HepG2 (cell line): ENCODE measurements around the gene PLPPR3. TPM values are rescaled to one million over a fixed set of nuclear protein-coding genes. Genes with fewer than 3 reads are reported as not detected.
A peak's percentile ranks its signal among the peaks of the same experiment; 100 is the strongest.

Experiments
- CAMTA2 ChIP-seq: sonication (generic); formaldehyde crosslinking; IDR thresholded peaks from 2 replicates; pipeline ENCODE4 v1.4.0; 2020; ENCODE audit warnings: mild to moderate bottlenecking, missing genetic modification reagents, borderline replicate concordance
- CENPX ChIP-seq: sonication (generic); formaldehyde crosslinking; IDR thresholded peaks from 2 replicates; pipeline ENCODE4 v1.9.0; 2021; ENCODE audit warnings: mild to moderate bottlenecking, missing genetic modification reagents, moderate library complexity
- GABPB1 ChIP-seq: IDR thresholded peaks from 2 replicates; pipeline ENCODE4 v1.6.1; 2016; ENCODE audit warnings: mild to moderate bottlenecking, missing genetic modification reagents, moderate library complexity, missing compliant biosample characterization
- HNF1A ChIP-seq, 2 experiments: sonication (generic) in 1 of 2; formaldehyde crosslinking in 1 of 2; IDR thresholded peaks; 2 replicates each; pipeline versions ENCODE4 v1.4.0 to v1.6.1; 2016 to 2020; ENCODE audit warnings: borderline replicate concordance in 1 of 2, low read depth in 1 of 2, mild to moderate bottlenecking in 1 of 2, missing genetic modification reagents in 1 of 2
- HOXA3 ChIP-seq: sonication (generic); formaldehyde crosslinking; IDR thresholded peaks from 2 replicates; pipeline ENCODE4 v1.5.0; 2020; ENCODE audit warnings: missing genetic modification reagents
- LCORL ChIP-seq, 2 experiments: fragments of 450-650 bp in 1 of 2; sonication (generic) in 1 of 2; formaldehyde crosslinking in 1 of 2; IDR thresholded peaks; 2 replicates each; pipeline versions ENCODE4 v1.5.0 to v1.6.1; 2017 to 2020; ENCODE audit warnings: antibody characterized with exemption in 1 of 2, missing genetic modification reagents in 1 of 2
- MTF2 ChIP-seq: sonication (generic); formaldehyde crosslinking; IDR thresholded peaks from 2 replicates; pipeline ENCODE4 v1.5.0; 2020; ENCODE audit warnings: missing genetic modification reagents, borderline replicate concordance
- TAF1 ChIP-seq: sonication (generic); formaldehyde crosslinking; IDR thresholded peaks from 2 replicates; pipeline ENCODE4 v1.4.0; 2020; ENCODE audit warnings: missing genetic modification reagents
- WIZ ChIP-seq: sonication (generic); formaldehyde crosslinking; IDR thresholded peaks from 2 replicates; pipeline ENCODE4 v1.5.1; 2020; ENCODE audit warnings: mild to moderate bottlenecking, missing genetic modification reagents
- ZFP91 ChIP-seq: sonication (generic); formaldehyde crosslinking; IDR thresholded peaks from 2 replicates; pipeline ENCODE4 v1.9.0; 2022; ENCODE audit warnings: missing genetic modification reagents, mild to moderate bottlenecking, borderline replicate concordance
- ZNF180 ChIP-seq: sonication (generic); formaldehyde crosslinking; IDR thresholded peaks from 2 replicates; pipeline ENCODE4 v1.4.0; 2020; ENCODE audit warnings: low read depth, missing genetic modification reagents, borderline replicate concordance
- ZNF235 ChIP-seq: sonication (generic); formaldehyde crosslinking; IDR thresholded peaks from 2 replicates; pipeline ENCODE4 v1.8.1; 2023; ENCODE audit warnings: mild to moderate bottlenecking, missing genetic modification reagents, borderline replicate concordance
- ZNF296 ChIP-seq: sonication (generic); formaldehyde crosslinking; conservative IDR thresholded peaks from 2 replicates; pipeline ENCODE4 v1.5.0; 2020; ENCODE audit warnings: mild to moderate bottlenecking, missing genetic modification reagents
- ZNF451 ChIP-seq: sonication (generic); formaldehyde crosslinking; IDR thresholded peaks from 2 replicates; pipeline ENCODE4 v1.5.0; 2020; ENCODE audit warnings: mild to moderate bottlenecking, missing genetic modification reagents
- ZNF879 ChIP-seq: sonication (generic); formaldehyde crosslinking; IDR thresholded peaks from 2 replicates; pipeline ENCODE4 v1.8.1; 2023; ENCODE audit warnings: missing genetic modification reagents
- ZUFSP ChIP-seq: sonication (generic); formaldehyde crosslinking; IDR thresholded peaks from 2 replicates; pipeline ENCODE4 v1.9.0; 2021; ENCODE audit warnings: missing genetic modification reagents, mild to moderate bottlenecking, borderline replicate concordance
- polyA plus RNA-seq, 8 experiments: library from polyadenylated mRNA; depleted of rRNA in 3 of 8; stranded (reverse) in 7 of 8; unstranded in 1 of 8; fragments of >200 nt; fragmentation: Illumina TruSeq in 4 of 8; extraction: Trizol in 4 of 8; gene quantifications; 2 replicates each; pipeline versions ENCODE4 v1.2.1 to v1.2.3, GENCODE V29; 2011 to 2016; ENCODE audit warnings: low read depth in 4 of 8, missing spikeins in 1 of 8, mixed read lengths in 1 of 8; ENCODE audit not compliant: insufficient read depth in 1 of 8
- total RNA-seq, 5 experiments: library from RNA; depleted of rRNA; stranded (reverse); fragments of >200 nt; fragmentation: Illumina TruSeq; extraction: Trizol; gene quantifications; 2 replicates each; pipeline ENCODE4 v1.2.3, GENCODE V29; 2016; ENCODE audit warnings: low read depth in 1 of 5
- TF ChIP-seq, protein P1 (sequence below): sonication (generic); formaldehyde crosslinking; IDR thresholded peaks from 2 replicates; pipeline ENCODE4 v1.4.0; 2020; ENCODE audit warnings: mild to moderate bottlenecking, missing genetic modification reagents

Gene PLPPR3
- total and polyA plus RNA-seq, 2 of the 13 experiments (the other 11 are each of a cell fraction or from before 2014, with no cell fraction given): 0.07 to 0.16 TPM

- TF ChIP-seq ZNF235 (CRISPR knock-in tag) (no peak), MTF2 (peak; percentile 83; the same call in 1 of the 2 replicates), CAMTA2 (CRISPR knock-in tag) (no peak), ZFP91 (0 out of 2 replicates have a peak, but pooled peaks have one; percentile 46), ZNF180 (CRISPR knock-in tag) (no peak), CENPX (CRISPR knock-in tag) (no peak), ZNF451 (CRISPR knock-in tag) (no peak), ZUFSP (no peak), TAF1 (CRISPR knock-in tag) (0 out of 2 replicates have a peak, but pooled peaks have one; percentile 20), ZNF879 (CRISPR knock-in tag) (no peak), GABPB1 (CRISPR knock-in tag) (peak; percentile 21; the same call in 1 of the 2 replicates), HNF1A (IDR thresholded peaks at IDR 0.05; ENCODE audit: low read depth) (no peak), HNF1A (CRISPR knock-in tag; IDR thresholded peaks at IDR 0.05; ENCODE audit: borderline replicate concordance) (no peak), WIZ (CRISPR knock-in tag) (no peak), LCORL (IDR thresholded peaks at IDR 0.05) (no peak), LCORL (CRISPR knock-in tag; IDR thresholded peaks at IDR 0.05) (no peak), HOXA3 (CRISPR knock-in tag) (0 out of 2 replicates have a peak, but pooled peaks have one; percentile 10), ZNF296 (CRISPR knock-in tag) (no peak)
- TF ChIP-seq, protein P1, sequence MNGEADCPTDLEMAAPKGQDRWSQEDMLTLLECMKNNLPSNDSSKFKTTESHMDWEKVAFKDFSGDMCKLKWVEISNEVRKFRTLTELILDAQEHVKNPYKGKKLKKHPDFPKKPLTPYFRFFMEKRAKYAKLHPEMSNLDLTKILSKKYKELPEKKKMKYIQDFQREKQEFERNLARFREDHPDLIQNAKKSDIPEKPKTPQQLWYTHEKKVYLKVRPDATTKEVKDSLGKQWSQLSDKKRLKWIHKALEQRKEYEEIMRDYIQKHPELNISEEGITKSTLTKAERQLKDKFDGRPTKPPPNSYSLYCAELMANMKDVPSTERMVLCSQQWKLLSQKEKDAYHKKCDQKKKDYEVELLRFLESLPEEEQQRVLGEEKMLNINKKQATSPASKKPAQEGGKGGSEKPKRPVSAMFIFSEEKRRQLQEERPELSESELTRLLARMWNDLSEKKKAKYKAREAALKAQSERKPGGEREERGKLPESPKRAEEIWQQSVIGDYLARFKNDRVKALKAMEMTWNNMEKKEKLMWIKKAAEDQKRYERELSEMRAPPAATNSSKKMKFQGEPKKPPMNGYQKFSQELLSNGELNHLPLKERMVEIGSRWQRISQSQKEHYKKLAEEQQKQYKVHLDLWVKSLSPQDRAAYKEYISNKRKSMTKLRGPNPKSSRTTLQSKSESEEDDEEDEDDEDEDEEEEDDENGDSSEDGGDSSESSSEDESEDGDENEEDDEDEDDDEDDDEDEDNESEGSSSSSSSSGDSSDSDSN (CRISPR knock-in tag): peak; percentile 65
Measured at GRCh38 chr19:850221-850978, 28.6 kb upstream of the PLPPR3 start (continued).
